C4-2B (cell line): ENCODE data around the gene PTPRN2.

Experiments
- ZFX ChIP-seq: fragments of 450-650 bp; IDR thresholded peaks from 2 replicates; pipeline ENCODE4 v1.6.1; 2017
- TF ChIP-seq, protein P1 (sequence below): fragments of 450-650 bp; conservative IDR thresholded peaks from 2 replicates; pipeline ENCODE4 v1.5.1; 2017; ENCODE audit warnings: mild to moderate bottlenecking

DNA sequence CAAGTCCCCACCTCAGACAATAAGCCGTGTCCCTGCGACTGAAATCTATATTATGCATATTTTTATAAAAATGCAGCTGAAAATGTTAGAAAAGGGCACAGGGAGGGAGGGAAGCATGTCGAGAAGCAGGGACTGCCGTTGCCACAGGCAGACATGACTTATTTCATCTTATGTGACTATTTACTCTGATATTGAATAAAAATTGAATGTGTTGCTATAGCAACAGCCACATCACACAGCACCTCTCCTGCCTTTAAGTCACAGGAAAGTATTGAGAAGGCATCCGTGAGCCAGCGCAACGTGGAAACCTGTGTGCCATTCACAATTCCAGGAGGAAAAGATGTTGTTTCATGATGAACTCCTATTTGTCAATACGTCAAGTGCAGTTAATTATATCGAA, 701.4 kb downstream of the PTPRN2 start:
- TF ChIP-seq, protein P1, sequence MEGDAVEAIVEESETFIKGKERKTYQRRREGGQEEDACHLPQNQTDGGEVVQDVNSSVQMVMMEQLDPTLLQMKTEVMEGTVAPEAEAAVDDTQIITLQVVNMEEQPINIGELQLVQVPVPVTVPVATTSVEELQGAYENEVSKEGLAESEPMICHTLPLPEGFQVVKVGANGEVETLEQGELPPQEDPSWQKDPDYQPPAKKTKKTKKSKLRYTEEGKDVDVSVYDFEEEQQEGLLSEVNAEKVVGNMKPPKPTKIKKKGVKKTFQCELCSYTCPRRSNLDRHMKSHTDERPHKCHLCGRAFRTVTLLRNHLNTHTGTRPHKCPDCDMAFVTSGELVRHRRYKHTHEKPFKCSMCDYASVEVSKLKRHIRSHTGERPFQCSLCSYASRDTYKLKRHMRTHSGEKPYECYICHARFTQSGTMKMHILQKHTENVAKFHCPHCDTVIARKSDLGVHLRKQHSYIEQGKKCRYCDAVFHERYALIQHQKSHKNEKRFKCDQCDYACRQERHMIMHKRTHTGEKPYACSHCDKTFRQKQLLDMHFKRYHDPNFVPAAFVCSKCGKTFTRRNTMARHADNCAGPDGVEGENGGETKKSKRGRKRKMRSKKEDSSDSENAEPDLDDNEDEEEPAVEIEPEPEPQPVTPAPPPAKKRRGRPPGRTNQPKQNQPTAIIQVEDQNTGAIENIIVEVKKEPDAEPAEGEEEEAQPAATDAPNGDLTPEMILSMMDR: no peak
- no peak for TF ChIP-seq ZFX
